ENCODE results near the gene CYFIP1.

The CYFIP1 gene

DNA sequence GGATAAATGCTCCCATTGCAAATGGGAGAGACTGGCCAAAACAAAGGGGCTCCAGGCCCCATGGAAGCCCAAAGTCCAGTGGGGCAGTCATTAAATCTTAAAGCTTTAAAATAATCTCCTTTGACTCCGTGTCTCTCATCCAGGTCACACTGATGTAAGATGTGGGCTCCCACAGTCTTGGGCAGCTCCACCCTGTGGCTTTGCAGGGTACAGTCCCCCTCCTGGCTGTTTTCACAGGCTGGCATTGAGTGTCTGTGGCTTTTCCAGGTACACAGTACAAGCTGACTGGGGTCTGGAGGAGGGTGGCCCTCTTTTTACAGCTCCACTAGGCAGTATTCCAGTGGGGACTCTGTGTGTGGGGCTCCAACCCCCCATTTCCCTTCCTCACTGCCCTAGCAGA, 95.8 kb downstream of the CYFIP1 start:
- H3K4me3 ChIP-seq: no peak overlapping the region
- DNase-seq (ENCODE audit: low spot score): no peak
- TF ChIP-seq, protein P1, sequence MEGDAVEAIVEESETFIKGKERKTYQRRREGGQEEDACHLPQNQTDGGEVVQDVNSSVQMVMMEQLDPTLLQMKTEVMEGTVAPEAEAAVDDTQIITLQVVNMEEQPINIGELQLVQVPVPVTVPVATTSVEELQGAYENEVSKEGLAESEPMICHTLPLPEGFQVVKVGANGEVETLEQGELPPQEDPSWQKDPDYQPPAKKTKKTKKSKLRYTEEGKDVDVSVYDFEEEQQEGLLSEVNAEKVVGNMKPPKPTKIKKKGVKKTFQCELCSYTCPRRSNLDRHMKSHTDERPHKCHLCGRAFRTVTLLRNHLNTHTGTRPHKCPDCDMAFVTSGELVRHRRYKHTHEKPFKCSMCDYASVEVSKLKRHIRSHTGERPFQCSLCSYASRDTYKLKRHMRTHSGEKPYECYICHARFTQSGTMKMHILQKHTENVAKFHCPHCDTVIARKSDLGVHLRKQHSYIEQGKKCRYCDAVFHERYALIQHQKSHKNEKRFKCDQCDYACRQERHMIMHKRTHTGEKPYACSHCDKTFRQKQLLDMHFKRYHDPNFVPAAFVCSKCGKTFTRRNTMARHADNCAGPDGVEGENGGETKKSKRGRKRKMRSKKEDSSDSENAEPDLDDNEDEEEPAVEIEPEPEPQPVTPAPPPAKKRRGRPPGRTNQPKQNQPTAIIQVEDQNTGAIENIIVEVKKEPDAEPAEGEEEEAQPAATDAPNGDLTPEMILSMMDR (IDR thresholded peaks at IDR 0.05): no peak
- no peak overlapping the region for H3K27ac ChIP-seq

DNA sequence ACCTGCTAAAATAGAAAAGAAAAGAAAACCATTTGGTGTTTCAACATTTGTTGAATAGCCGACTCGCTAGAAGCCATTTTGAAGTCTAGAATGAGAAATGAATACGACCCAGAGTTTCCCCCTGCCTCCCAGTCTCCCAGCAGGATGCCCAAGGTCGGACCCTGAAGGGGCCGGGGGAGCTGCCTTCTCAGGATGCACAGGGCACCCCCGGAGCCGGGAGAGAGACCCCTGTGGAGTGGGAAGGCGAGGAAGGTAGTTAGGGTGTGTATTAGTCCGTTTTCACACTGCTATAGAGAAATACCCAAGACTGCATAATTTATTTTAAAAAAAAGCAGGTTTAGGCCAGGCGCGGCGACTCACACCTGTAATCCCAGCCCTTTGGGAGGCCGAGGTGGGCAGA, 97.0 kb downstream of the CYFIP1 start:
- H3K4me3 ChIP-seq: no peak overlapping the region
- no peak overlapping the region for H3K27ac ChIP-seq
- DNase-seq (ENCODE audit: low spot score): no peak
- TF ChIP-seq, protein P1 (IDR thresholded peaks at IDR 0.05): no peak

DNA sequence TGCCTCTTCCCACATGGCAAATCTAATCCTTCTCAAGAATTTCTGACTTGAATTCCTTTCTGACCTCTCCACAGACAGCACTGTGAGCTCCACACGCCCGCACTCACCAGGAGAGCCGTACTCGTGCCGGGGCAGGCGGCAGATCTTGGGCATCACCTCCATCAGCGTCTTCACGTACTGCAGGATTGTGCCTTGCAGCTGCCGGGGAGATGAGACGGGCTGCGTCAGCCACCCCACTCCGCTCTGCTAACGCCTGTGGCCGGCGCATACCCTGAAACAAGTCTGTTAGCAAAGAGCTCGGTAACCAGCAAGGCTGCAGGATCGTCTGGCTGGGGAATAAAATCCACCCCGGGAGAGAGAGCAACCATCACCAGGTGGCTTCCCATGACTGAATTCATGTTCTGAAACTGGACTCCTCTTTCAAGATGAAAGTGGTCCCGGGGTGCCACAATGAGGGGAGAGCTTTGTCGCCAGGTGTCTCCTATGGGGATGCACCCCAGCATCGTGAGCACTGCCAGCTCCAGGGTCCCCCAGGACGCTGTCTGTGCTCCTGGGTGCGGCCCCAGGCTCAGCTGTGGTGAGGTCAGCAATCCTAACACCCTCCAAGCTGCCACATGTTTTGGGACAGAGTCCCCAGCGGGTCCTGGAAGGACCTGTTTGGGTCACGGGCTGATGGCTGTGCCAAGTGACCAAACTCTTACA, 98.3 kb downstream of the CYFIP1 start:
- no peak overlapping the region for H3K27ac ChIP-seq
- TF ChIP-seq, protein P1 (IDR thresholded peaks at IDR 0.05): no peak
- H3K4me3 ChIP-seq: no peak overlapping the region
- DNase-seq (ENCODE audit: low spot score): no peak

DNA sequence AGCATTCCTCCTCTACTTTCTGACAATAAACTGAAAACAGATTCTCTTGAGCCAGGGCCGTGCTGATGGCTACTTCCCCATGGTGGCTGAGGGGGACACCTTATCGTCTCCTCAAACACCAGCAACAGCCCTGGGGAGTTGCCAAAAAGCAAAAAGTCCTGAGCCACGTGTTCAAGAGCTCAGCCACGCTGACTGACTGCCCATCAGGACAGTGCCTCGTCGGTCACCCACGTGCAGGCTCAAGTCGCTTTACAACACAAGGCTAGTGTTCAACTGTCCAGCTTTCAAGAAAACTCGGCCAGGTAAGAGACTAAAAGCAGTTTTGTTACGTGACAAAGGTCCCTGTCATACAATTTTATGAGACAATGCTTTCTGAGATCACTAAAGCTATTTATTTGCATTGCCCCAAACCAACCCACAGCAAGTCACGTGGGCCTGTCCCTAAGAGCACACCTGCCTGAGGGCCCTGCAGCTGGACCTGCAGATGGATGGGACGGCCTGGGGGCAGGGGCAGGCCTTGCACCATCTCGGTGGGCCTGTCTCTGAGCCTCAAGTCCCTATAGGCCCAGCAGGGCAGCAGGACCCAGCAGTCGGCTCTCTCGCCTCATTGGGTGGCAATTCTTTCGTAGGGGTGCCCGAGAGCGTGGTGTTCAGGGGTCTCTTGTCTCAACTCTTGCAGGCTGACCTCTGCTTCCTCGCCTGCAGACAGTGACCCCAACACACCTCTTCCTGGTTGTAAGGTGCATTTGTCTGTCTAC, 99.0 kb downstream of the CYFIP1 start:
- Histone ChIP-seq H3K27ac (no peak overlapping the region), H3K4me3 (no peak overlapping the region)
- no peak for DNase-seq (ENCODE audit: low spot score)
- TF ChIP-seq, protein P1 (IDR thresholded peaks at IDR 0.05): no peak

DNA sequence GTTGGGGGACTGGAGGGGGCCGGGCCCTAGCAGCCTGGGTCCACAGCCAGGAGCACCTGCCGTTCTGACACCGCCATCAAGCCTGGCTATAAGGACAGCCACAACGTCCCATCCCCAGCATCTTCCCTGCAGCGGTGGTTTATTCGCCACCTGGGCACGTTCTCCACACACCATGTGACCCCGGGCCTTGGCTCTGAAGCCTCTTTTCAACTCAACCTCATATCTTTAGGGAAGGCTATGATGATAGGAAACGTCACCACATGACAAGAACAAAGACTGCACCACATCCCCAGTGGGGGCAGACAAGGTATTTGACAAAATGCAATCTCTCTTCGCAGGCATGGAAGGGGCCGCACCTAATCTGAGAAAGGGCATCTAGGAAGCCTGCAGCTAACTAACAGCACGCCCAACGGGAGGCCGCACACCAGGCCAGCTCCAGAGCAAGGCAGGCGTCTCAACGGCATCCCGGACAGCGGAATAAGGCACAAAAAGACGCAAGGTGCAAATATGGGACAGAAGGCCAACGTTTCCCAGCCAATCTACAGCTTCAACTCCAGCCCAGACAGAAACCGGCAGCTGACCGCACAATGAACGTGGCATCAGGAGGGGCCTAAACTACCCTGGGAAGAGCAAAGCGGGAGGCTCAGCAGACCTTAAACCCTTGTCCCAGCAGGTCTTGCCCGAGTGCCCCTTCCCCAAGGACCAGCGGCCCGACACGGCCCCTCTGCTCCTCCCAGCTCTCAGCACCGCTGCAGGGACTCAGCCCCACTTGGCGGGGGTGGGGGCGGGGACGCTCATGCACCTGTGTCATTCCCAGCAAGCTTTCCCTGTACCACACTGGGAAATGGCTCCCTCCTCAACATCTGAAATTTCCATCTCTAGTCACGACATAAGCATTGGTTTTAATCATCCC, 99.8 kb downstream of the CYFIP1 start:
- no peak overlapping the region for H3K4me3 ChIP-seq
- TF ChIP-seq, protein P1 (IDR thresholded peaks at IDR 0.05): no peak
- DNase-seq (ENCODE audit: low spot score): no peak
- no peak overlapping the region for H3K27ac ChIP-seq

DNA sequence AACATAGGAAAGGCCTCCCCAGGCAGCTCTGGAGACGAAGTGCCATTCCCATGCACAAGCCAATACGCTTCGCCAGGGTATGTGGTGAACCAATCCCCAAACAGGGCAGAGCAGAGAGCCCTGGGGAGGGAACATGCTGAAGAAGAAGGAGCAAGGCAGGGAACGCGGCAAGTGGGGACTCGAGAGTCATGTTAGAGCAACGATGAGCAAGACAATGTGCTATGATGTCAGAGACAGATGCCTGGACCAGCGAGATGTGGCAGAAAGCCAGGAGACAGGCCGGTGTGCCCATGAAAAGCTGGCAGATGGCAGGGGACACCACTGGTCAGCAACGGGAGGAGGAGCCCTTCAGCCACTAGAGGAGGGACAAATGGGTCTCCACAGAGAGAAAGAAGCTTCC, 102.1 kb downstream of the CYFIP1 start:
- DNase-seq (ENCODE audit: low spot score): no peak
- Histone ChIP-seq H3K27ac (no peak overlapping the region), H3K4me3 (no peak overlapping the region)
- TF ChIP-seq, protein P1 (IDR thresholded peaks at IDR 0.05): no peak

Measured in coronary artery (tissue), 2 donors.